PC-3 (cell line): Measurements from ENCODE around the gene LBX2. TPM values are rescaled to one million over a fixed set of nuclear protein-coding genes. Genes with fewer than 3 reads are reported as not detected.

ENCODE experiments used
- ATAC-seq: fragments of 200-7000 bp; cut with Tn5 transposase; 2 replicates; pipeline ENCODE4 v1.9.1; 2020; ENCODE audit warnings: mild to moderate bottlenecking, moderate library complexity
- BruUV-seq: library from RNA; stranded (reverse); fragments of 400-500 nt; replicated peaks from 2 replicates; lab custom pipeline; 2021; lab: Mats Ljungman, UMichigan
- CTCF ChIA-PET: fragments of 300-600 bp; sonication (Branson Sonifier 250); formaldehyde crosslinking; loops from one replicate; lab custom pipeline; 2022; ENCODE audit warnings: antibody characterized with exemption; lab: Charles Lee
- POLR2A ChIA-PET: fragments of 300-600 bp; sonication (Branson Sonifier 250); formaldehyde crosslinking; loops from one replicate; lab custom pipeline; 2022; ENCODE audit warnings: antibody characterized with exemption; ENCODE audit not compliant: unreplicated experiment; lab: Charles Lee
- DNase-seq: peaks from one replicate; pipeline ENCODE4 v3.0.0-alpha.2; 2015
- H2AFZ ChIP-seq: fragments of 300-600 bp; sonication (generic); 2 replicates; pipeline ENCODE4 v1.6.0; 2016; ENCODE audit warnings: antibody characterized with exemption, low read length
- H3F3A ChIP-seq: fragments of 300-600 bp; sonication (generic); one replicate; pipeline ENCODE4 v1.6.0; 2017; ENCODE audit warnings: antibody characterized with exemption, low read length, control low read depth, mild to moderate bottlenecking; ENCODE audit not compliant: unreplicated experiment
- H3K27ac ChIP-seq: fragments of 300-600 bp; sonication (generic); 2 replicates; pipeline ENCODE4 v1.5.1; 2016; ENCODE audit warnings: mild to moderate bottlenecking, low read length
- H3K27me3 ChIP-seq: fragments of 300-600 bp; sonication (generic); 2 replicates; pipeline ENCODE4 v1.6.1; 2016; ENCODE audit warnings: low read length, mixed read lengths
- H3K36me3 ChIP-seq: fragments of 300-600 bp; sonication (generic); 2 replicates; pipeline ENCODE4 v1.6.1; 2016; ENCODE audit warnings: low read depth, mixed run types, low read length, mixed read lengths
- H3K4me1 ChIP-seq: fragments of 300-600 bp; sonication (generic); 2 replicates; pipeline ENCODE4 v1.5.1; 2016; ENCODE audit warnings: low read length; ENCODE audit not compliant: insufficient read depth
- H3K4me2 ChIP-seq: fragments of 300-600 bp; sonication (generic); 2 replicates; pipeline ENCODE4 v1.6.0; 2016; ENCODE audit warnings: low read length
- H3K4me3 ChIP-seq: fragments of 300-600 bp; sonication (generic); 2 replicates; pipeline ENCODE4 v1.5.1; 2016; ENCODE audit warnings: mild to moderate bottlenecking, low read length, mixed read lengths
- H3K79me2 ChIP-seq: fragments of 300-600 bp; sonication (generic); 2 replicates; pipeline ENCODE4 v1.6.1; 2017; ENCODE audit warnings: low read length, mixed read lengths
- H3K9ac ChIP-seq: fragments of 300-600 bp; sonication (generic); 2 replicates; pipeline ENCODE4 v1.6.0; 2016; ENCODE audit warnings: mild to moderate bottlenecking, low read length
- H3K9me2 ChIP-seq: fragments of 300-600 bp; sonication (generic); replicated peaks from 2 replicates; pipeline ENCODE4 v1.6.1; 2016; ENCODE audit warnings: mixed run types, low read length, mixed read lengths
- H3K9me3 ChIP-seq: fragments of 300-600 bp; sonication (generic); 2 replicates; pipeline ENCODE4 v1.6.1; 2016; ENCODE audit warnings: low read length, mixed read lengths
- H4K20me1 ChIP-seq: fragments of 300-600 bp; sonication (generic); 2 replicates; pipeline ENCODE4 v1.6.1; 2016; ENCODE audit warnings: low read length, mixed read lengths
- CTCF ChIP-seq: fragments of 300-600 bp; sonication (generic); conservative IDR thresholded peaks from 2 replicates; pipeline ENCODE4 v1.5.1; 2017; ENCODE audit warnings: antibody characterized with exemption, low read depth, mild to moderate bottlenecking, low read length
- EZH2 ChIP-seq: fragments of 300-600 bp; sonication (generic); IDR thresholded peaks from one replicate; pipeline ENCODE4 v1.6.1; 2017; ENCODE audit warnings: antibody characterized with exemption, mild to moderate bottlenecking, low read length; ENCODE audit not compliant: unreplicated experiment
- EZH2phosphoT487 ChIP-seq: fragments of 300-600 bp; sonication (generic); IDR thresholded peaks from 2 replicates; pipeline ENCODE4 v1.6.1; 2018; ENCODE audit warnings: mild to moderate bottlenecking, antibody characterized with exemption, low read length, borderline replicate concordance
- intact Hi-C: fragments of 100-400 bp; cut with micrococcal nuclease; formaldehyde crosslinking; loops from 2 replicates; pipeline ENCODE4 v1.9.0; 2023
- total RNA-seq: library from RNA; depleted of rRNA; stranded (reverse); fragments of >200 nt; gene quantifications from 2 replicates; pipeline ENCODE4 v1.2.3, GENCODE V29; 2014

LBX2 gene
- total RNA-seq, 1 experiment from 2014 or later, result not detected

DNA sequence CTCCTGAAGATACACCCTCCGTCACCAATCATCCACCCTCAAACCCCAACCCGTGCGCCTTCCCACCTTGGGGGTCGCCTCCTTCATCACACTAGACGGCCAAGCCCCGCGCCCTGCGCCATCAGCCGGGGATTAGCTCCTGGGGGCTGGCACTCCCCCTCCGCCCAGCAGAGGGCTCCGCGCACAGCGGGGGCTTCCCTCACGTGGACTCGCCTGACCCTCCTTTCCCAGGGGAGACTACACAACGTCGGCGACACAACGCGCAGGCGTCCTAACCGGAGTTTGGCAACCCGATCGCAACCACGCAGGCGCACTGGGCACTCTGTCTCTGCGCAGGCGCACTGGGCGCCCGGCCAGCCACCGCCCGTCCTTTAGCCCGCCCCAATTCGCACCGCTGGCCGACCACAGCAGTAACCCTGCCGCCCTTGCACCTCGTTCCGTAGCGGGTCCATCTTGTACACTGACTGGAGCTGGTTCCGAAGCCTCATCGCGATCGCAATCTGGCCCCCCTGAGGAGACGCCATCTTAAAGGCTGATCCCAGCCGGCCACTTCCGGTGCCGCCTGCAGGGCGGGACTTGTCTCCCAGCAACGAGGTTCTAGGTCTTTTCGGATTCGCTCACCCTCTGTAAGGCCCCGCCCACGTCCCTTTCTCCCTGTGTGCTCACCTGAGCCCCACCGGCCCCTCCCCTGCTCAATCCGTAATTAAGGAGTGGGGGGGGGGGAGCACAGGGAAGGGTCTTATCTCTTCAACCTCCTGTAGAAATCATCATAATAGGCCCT lies 7.9 kb upstream of the LBX2 start, which contains the start of gene PCGF1:
PCGF1 (minus strand) TSS at position 551 of the 781 bp plus-strand sequence; CDS start at position 524, 27 bp downstream.
- peaks cover 22% of the 10 kb centered on the region for H3K79me2 ChIP-seq
- H3K27me3 ChIP-seq, result no peaks in the 10 kb centered on the region
- peak within 1 kb of the TSS; percentile 94 for H3K27ac ChIP-seq
- no peaks in the 10 kb centered on the region for H3F3A ChIP-seq
- CTCF ChIA-PET, result no interaction called here
- ATAC-seq (peak; percentile 93), DNase-seq (peak; percentile 99)
- POLR2A ChIA-PET, result interaction anchor here (0.5 kb wide), 1 partner anchor 1122 kb away, joined by 7 read pairs; the partner anchor contains the start of gene ALMS1
- intact Hi-C loops, result loop anchor here (1.0 to 2.0 kb wide), 3 partner anchors 22 to 53 kb away; partner anchors contain the start of genes AUP1, HTRA2, INO80B and TTC31
- peak within 1 kb of the TSS; percentile 99 for H3K9ac ChIP-seq
- H3K9me2 ChIP-seq, result no peaks in the 10 kb centered on the region
- peaks cover 18% of the 10 kb centered on the region for H3K4me1 ChIP-seq
- H3K36me3 ChIP-seq, result peaks cover 7% of the 10 kb centered on the region
- BruUV-seq, result no TSS peak
- H2AFZ ChIP-seq, result peak within 1 kb of the TSS; percentile 84
- TF ChIP-seq EZH2phosphoT487 (no peak), CTCF (0 out of 2 replicates have a peak, but pooled peaks have one; percentile 17)
- no peaks in the 10 kb centered on the region for H4K20me1 ChIP-seq
- no peaks in the 10 kb centered on the region for H3K9me3 ChIP-seq
- peak within 1 kb of the TSS; percentile 93 for H3K4me2 ChIP-seq
- peak within 1 kb of the TSS; percentile 95 for H3K4me3 ChIP-seq

DNA sequence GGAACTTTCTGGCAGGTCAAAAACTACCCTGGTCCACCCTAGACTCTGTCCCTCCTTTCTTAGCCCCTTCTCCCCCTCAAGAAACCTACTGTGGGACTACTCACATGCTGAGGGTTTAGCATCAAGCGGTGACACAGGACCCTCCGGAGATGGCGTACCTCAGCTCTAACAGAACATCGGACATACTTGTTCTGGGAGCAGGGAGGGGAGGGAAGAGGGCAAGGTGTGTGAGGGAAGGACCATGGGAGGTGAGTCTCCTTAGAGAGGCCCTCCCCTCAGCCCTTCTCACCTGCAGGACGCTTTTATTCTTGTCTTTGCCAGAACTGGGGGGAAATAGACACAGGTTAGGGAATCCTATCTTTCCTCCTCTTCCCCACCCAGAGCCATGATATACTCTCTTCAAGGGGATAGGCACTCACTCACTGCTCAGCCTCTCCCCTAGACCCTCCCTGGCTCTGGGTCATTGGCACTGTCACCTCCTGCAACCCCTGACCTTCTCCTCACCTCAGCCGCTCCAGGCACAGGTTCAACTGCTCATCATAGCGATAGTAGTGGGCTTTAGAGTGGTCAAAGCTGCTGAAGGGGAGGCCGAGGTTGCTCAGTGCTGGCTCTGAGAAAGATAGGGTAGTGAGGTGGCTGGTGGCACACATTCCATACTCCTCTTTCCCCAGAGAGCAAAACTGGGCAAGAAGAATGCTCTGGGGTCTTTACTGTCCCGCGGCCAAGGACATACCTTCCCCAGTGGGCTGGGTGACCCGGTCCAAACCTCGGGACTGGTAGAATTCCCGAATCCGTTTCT lies 6.2 kb upstream of the LBX2 start:
- ATAC-seq (no peak), DNase-seq (no peak)
- ChIA-PET POLR2A (no interaction called here), CTCF (no interaction called here)
- intact Hi-C loops, result loop anchor here (2.0 kb wide), 1 partner anchor 51 kb away; the partner anchor contains the start of gene INO80B
- Histone ChIP-seq H3K27ac (no peak overlapping the region), H3F3A (no peaks in the 10 kb centered on the region), H3K36me3 (peaks cover 7% of the 10 kb centered on the region), H3K79me2 (peaks cover 22% of the 10 kb centered on the region), H3K4me1 (peaks cover 18% of the 10 kb centered on the region), H3K9ac (no peak overlapping the region), H2AFZ (no peak overlapping the region), H3K4me2 (peak overlapping the region; percentile 93), H3K9me2 (no peaks in the 10 kb centered on the region), H3K27me3 (no peaks in the 10 kb centered on the region), H3K4me3 (peak overlapping the region; percentile 95), H3K9me3 (no peaks in the 10 kb centered on the region), H4K20me1 (no peaks in the 10 kb centered on the region)
- TF ChIP-seq EZH2, result no peak
- no peak for TF ChIP-seq EZH2phosphoT487
- TF ChIP-seq CTCF, result no peak
- BruUV-seq, result no TSS peak
